ENCODE results near the gene CCNE1.
A peak's percentile ranks its signal among the peaks of the same experiment; 100 is the strongest.
"Not testable (repeated sequence)": the region's sequence is repeated elsewhere in the genome, so short reads cannot be mapped to it uniquely, and the experiment has no call there.

Gene CCNE1

DNA sequence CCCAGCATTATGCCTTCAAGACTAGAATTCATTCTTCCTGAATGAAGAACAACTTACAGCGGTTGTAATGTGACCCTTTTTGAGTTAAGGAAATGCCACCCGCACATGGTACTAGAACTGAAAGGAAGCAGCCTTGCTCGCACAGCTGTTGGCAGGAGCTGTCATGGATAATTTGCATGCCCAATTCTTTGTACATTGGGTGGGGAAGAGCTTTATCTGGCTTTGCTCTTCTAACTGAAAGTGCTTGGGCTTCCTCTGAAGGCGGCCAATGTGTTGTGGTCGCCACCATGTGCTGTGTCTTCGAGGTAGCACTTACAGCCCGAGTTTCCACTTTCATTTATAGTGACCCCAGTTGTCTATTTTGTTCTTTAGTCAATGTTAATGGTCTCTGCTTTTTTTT is 3.4 kb downstream of the CCNE1 start:
- DNase-seq (ENCODE audit: low spot score) = no peak

- DNase-seq (ENCODE audit: low spot score) = no peak
These were observed 5.5 kb downstream of the CCNE1 start for GRCh38 chr19:29817316-29817715.

DNA sequence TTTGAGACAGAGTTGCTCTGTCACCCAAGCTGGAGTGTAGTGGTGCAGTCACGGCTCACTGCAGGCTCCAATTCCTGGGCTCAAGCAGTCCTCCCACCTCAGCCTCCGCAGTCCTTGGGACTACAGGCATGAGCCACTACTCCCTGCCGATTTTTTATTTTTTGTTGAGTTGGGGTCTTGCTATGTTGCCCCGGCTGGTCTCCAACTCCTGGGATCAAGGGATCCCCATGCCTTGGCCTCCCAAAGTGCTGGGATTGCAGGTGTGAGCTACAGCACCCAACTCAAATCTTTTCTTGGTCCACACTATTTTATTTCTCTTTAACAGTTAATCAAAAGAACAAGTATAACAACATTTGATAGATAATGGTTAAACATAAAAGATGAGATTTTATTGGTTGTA is 7.5 kb downstream of the CCNE1 start:
- no peak for DNase-seq (ENCODE audit: low spot score)

DNA sequence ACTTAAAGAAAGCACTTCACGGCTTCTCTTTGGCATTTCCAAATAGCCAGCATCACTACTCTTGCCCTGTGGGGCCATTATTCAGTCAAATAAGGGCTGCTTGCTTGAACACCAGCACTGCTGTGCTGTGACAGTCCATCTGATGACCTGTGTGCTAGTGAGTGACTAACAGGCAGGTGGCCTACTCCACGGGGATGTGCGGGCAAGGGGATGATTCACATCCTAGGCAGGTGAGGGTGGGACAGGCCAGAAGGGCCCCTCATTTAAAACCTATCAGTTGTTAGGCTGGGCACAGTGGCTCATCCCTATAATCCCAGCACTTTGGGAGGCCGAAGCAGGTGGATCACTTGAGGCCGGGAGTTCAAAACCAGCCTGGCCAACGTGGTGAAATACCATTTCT is 8.2 kb downstream of the CCNE1 start:
- DNase-seq (ENCODE audit: low spot score) = no peak

DNA sequence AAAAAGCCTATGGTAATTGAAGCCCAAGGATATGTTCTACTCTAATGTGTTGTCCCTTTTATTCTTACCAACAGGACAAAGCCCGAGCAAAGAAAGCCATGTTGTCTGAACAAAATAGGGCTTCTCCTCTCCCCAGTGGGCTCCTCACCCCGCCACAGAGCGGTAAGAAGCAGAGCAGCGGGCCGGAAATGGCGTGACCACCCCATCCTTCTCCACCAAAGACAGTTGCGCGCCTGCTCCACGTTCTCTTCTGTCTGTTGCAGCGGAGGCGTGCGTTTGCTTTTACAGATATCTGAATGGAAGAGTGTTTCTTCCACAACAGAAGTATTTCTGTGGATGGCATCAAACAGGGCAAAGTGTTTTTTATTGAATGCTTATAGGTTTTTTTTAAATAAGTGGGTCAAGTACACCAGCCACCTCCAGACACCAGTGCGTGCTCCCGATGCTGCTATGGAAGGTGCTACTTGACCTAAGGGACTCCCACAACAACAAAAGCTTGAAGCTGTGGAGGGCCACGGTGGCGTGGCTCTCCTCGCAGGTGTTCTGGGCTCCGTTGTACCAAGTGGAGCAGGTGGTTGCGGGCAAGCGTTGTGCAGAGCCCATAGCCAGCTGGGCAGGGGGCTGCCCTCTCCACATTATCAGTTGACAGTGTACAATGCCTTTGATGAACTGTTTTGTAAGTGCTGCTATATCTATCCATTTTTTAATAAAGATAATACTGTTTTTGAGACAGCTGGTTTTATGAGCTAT is 12.0 kb downstream of the CCNE1 start:
- no peak for DNase-seq (ENCODE audit: low spot score)

GRCh38 chr19:29825263-29825662 is 13.5 kb downstream of the CCNE1 start:
- DNase-seq (ENCODE audit: low spot score) = not testable (repeated sequence)

GRCh38 chr19:29831041-29831548 is 19.3 kb downstream of the CCNE1 start:
- peak; percentile 58 for DNase-seq (ENCODE audit: low spot score)

DNA sequence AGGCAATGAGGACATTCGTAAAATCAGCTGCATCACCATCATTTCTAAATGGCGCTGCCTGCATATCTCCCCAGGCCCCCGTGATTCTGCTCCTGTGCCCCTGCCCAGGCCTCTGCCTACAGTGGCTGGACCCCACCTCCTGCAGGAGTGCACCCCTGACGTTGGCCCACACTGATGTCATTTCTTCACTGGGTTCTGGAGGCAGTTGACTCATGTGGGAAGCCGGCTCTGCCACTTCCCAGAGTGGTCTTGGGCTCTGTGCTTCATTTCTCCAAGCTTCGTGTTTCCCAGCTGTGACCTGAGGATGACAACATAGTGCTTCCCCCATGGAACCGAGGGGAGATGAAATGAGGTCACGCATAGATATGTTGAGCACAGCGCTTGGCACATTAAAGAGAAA is 19.9 kb downstream of the CCNE1 start:
- no peak for DNase-seq (ENCODE audit: low spot score)

DNA sequence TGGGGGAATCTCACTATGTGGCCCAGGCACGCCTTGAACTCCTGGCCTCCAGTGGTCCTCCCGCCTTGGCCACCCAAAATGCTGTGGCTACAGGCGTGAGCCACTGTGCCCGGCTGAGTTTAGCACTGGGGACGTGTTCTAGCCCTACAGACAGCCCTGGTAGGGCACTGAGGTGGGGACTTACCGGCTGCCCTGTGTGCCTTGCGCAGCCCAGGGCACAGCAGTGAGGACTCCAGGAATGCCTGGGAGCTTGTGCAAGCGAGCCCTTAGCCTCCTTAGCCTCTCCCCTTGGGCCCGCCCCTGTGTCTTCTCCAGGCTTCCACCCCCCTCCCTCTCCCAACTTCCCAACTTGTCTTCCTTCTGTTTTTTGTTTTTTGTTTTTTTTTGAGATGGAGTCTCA is 21.0 kb downstream of the CCNE1 start:
- no peak for DNase-seq (ENCODE audit: low spot score)

GRCh38 chr19:29833614-29834261 is 21.9 kb downstream of the CCNE1 start:
- no peak for DNase-seq (ENCODE audit: low spot score)

GRCh38 chr19:29834991-29835846 is 23.4 kb downstream of the CCNE1 start:
- peak; percentile 34 for DNase-seq (ENCODE audit: low spot score)

DNA sequence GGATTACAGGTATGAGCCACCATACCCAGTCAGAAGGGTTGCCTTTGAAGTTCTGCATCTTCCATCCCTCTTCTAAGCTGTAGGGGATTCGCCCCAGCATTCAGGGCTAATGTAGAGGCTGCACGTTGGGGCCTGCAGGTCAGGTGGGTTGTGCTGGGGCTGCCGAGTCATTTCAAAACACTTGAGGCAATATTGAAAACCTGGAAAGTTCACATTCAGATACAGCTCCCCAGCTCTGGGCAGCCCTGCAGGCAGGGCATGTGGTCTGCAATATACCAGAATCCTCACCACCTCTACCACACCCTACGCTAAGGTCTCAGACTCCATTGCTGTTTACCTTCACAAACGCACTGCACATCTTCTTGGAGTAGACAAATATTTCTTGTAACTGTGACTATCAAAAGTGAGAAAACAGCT is 24.6 kb downstream of the CCNE1 start:
- no peak for DNase-seq (ENCODE audit: low spot score)

- DNase-seq (ENCODE audit: low spot score) = no peak
These were observed 25.7 kb downstream of the CCNE1 start for GRCh38 chr19:29837448-29837981.

- no peak for DNase-seq (ENCODE audit: low spot score)
These were observed 26.2 kb downstream of the CCNE1 start for GRCh38 chr19:29837996-29838395.

GRCh38 chr19:29840066-29840950 is 28.5 kb downstream of the CCNE1 start:
- no peak for DNase-seq (ENCODE audit: low spot score)

- DNase-seq (ENCODE audit: low spot score) = peak; percentile 13
These were observed 29.4 kb downstream of the CCNE1 start for GRCh38 chr19:29841209-29841558.

DNA sequence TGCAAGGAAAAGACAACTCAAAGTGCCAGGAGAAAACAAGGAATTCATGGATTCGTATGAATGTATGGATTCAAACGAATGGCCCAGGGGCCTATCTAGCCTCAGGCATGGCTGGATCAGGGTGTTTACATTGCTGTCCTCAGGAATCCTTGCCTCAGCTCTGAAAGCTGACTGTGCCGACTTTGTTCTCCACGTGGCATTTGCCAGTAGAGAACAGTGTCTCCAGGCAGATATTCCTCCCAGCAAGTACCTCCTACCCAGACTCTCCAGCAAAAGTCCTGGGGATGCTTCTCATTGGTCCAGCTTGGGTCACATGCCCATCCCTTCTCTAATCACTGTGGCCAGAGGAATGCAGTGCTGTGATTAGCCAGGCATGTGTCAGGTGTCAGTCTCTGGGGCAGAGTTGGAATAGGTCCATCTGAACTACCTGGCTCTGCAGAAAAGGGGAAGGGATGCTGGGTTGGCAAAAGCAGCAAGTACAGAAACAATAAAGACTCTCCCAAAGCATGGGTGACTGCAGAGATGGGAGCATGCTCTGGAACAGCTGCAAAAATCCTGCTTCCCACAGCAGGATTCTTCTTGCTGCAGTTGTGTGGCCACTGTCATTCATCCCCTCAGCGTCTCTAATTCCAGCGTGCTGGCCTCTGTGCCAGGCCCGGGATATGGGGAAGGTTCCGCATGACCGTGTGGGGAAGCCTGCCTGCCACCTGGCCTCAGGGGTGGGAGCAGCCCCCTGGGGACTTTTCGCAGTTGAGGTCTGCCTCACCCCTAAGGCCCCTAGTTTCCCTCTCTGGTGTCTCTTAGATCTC is 30.0 kb downstream of the CCNE1 start:
- no peak for DNase-seq (ENCODE audit: low spot score)

GRCh38 chr19:29842471-29843179 is 30.8 kb downstream of the CCNE1 start:
- no peak for DNase-seq (ENCODE audit: low spot score)

DNA sequence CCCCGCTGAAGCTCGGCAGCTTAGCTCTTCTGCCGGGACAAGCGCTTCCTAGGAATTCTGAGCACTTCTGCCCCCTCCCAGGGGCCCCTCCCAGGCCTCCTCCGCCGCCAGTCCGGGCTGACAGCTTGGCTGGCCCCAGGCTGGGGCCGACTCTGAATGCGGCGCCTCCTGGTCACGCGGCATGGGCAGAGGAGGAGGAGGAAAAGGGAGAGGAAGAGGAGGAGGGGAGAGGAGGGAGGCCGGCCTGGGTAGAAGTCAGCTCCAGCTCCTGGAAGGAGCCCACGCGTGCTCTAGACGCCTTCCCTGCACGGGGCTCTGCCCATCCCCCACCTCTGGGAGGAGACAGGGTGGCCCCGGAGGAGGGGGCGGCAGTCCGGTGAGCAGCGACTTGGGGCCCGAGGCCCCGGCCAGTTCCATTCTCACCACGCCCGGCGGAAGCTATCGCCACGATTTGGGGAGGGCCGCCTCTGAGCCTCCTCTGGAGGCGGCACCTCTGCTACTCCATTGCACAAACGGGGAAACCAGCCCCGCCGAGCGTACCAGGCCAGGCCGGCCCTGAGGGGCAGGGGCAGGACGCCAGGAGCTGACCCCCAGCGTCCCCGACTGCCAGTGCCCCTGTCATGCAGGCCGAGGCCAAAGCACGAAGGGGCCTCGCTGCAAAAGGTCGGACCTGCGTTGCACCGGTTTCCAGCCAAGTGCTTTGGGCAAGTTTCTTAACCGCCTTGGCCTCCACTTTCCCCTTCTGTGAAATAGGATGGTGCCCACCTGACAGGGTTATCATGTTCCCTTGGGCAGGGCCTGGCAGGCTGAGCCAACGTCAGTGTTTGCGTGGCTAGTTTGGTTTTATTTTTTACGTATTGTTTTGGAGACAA is 31.6 kb downstream of the CCNE1 start:
- no peak for DNase-seq (ENCODE audit: low spot score)
